GM23338 (cell line): Measurements from ENCODE around the gene CPAMD8. TPM values are rescaled to one million over a fixed set of nuclear protein-coding genes. Genes with fewer than 3 reads are reported as not detected.
"Not testable (repeated sequence)": the region's sequence is repeated elsewhere in the genome, so short reads cannot be mapped to it uniquely, and the experiment has no call there.

Experiments used
- ATAC-seq: fragments of 200-7000 bp; cut with Tn5 transposase; 3 replicates; pipeline ENCODE4 v1.9.1; 2020
- DNase-seq: peaks from one replicate; pipeline ENCODE4 v3.0.0-alpha.2; 2015; ENCODE audit warnings: low spot score
- H2AFZ ChIP-seq: fragments of 200-600 bp; sonication (generic); 2 replicates; pipeline ENCODE4 v1.8.0; 2016; ENCODE audit warnings: antibody characterized with exemption, mild to moderate bottlenecking, moderate library complexity
- H3F3A ChIP-seq: fragments of 200-600 bp; sonication (generic); replicated peaks from 2 replicates; pipeline ENCODE4 v1.8.0; 2017; ENCODE audit warnings: antibody characterized with exemption, mixed run types, low read depth
- H3K27ac ChIP-seq: fragments of 200-600 bp; sonication (generic); 2 replicates; pipeline ENCODE4 v1.6.1; 2016; ENCODE audit warnings: low read depth
- H3K27me3 ChIP-seq: fragments of 200-600 bp; sonication (generic); 2 replicates; pipeline ENCODE4 v1.8.0; 2016; ENCODE audit warnings: mild to moderate bottlenecking, mixed run types, moderate library complexity; ENCODE audit not compliant: insufficient read depth
- H3K36me3 ChIP-seq: fragments of 200-600 bp; sonication (generic); 2 replicates; pipeline ENCODE4 v1.8.0; 2016; ENCODE audit warnings: mild to moderate bottlenecking; ENCODE audit not compliant: insufficient read depth
- H3K4me1 ChIP-seq: fragments of 200-600 bp; sonication (generic); 2 replicates; pipeline ENCODE4 v1.8.0; 2016; ENCODE audit warnings: mild to moderate bottlenecking, moderate library complexity; ENCODE audit not compliant: insufficient read depth
- H3K4me2 ChIP-seq: fragments of 200-600 bp; sonication (generic); 2 replicates; pipeline ENCODE4 v1.7.1; 2017; ENCODE audit warnings: mixed run types
- H3K4me3 ChIP-seq: fragments of 200-600 bp; sonication (generic); 2 replicates; pipeline ENCODE4 v1.6.1; 2016; ENCODE audit warnings: mixed run types
- H3K79me2 ChIP-seq: fragments of 200-600 bp; sonication (generic); replicated peaks from 2 replicates; pipeline ENCODE4 v1.8.0; 2017; ENCODE audit warnings: mild to moderate bottlenecking; ENCODE audit not compliant: insufficient read depth
- H3K9me2 ChIP-seq: fragments of 200-600 bp; sonication (generic); 2 replicates; pipeline ENCODE4 v1.8.0; 2017; ENCODE audit not compliant: insufficient read depth
- H4K20me1 ChIP-seq: fragments of 200-600 bp; sonication (generic); replicated peaks from 2 replicates; pipeline ENCODE4 v1.8.0; 2017; ENCODE audit warnings: mild to moderate bottlenecking; ENCODE audit not compliant: insufficient read depth
- H3K27ac Mint-ChIP-seq: 2 replicates; pipeline ENCODE4 v1.8.0; 2020; ENCODE audit warnings: inconsistent platforms, mild to moderate bottlenecking, moderate library complexity, mixed read lengths
- H3K27me3 Mint-ChIP-seq: 3 replicates; pipeline ENCODE4 v1.8.0; 2022; ENCODE audit warnings: low read depth, mild to moderate bottlenecking, moderate library complexity, mixed read lengths, inconsistent platforms; ENCODE audit not compliant: insufficient read depth, poor library complexity
- H3K36me3 Mint-ChIP-seq: 3 replicates; pipeline ENCODE4 v1.8.0; 2021; ENCODE audit warnings: low read depth, mild to moderate bottlenecking, inconsistent platforms, moderate library complexity, mixed read lengths
- H3K4me1 Mint-ChIP-seq: 3 replicates; pipeline ENCODE4 v1.8.0; 2020; ENCODE audit warnings: mild to moderate bottlenecking, inconsistent platforms, mixed read lengths
- H3K4me3 Mint-ChIP-seq: 3 replicates; pipeline ENCODE4 v1.8.0; 2021; ENCODE audit warnings: moderate library complexity, mild to moderate bottlenecking, inconsistent platforms, mixed read lengths
- H3K9me3 Mint-ChIP-seq: 3 replicates; pipeline ENCODE4 v1.8.0; 2020; ENCODE audit warnings: moderate library complexity, mild to moderate bottlenecking, inconsistent platforms, mixed read lengths
- EZH2phosphoT487 ChIP-seq: fragments of 200-600 bp; sonication (generic); IDR thresholded peaks from one replicate; pipeline ENCODE4 v1.8.1; 2018; ENCODE audit warnings: antibody characterized with exemption; ENCODE audit not compliant: unreplicated experiment
- ZNF331 ChIP-seq: fragments of 250-450 bp; sonication (Bioruptor Pico); IDR thresholded peaks from 2 replicates; pipeline ENCODE4 v1.5.0; 2020; ENCODE audit warnings: low read depth, mild to moderate bottlenecking, moderate library complexity
- polyA plus RNA-seq: library from polyadenylated mRNA; unstranded; fragments of >200 nt; fragmentation: Nextera tagmentation; extraction: Ambion mirVana; gene quantifications from 2 replicates; pipeline ENCODE4 v1.2.1, GENCODE V29; 2016
- total RNA-seq: library from RNA; depleted of rRNA; stranded (reverse); fragments of >200 nt; shearing (Covaris generic); gene quantifications from 2 replicates; pipeline ENCODE4 v1.2.3, GENCODE V29; 2014
- TF ChIP-seq, protein P1 (sequence below), 2 experiments: fragments of 200-600 bp in 1 of 2; sonication (generic) in 1 of 2; conservative IDR thresholded peaks; 2 replicates each; pipeline versions ENCODE4 v1.5.1 to v1.6.1; 2016 to 2017; ENCODE audit warnings: antibody characterized with exemption in 2 of 2, low read depth in 2 of 2, mild to moderate bottlenecking in 2 of 2, moderate library complexity in 1 of 2

CPAMD8 gene
- total and polyA plus RNA-seq, 2 experiments from 2014 or later = 4.4 to 11.8 TPM

DNA sequence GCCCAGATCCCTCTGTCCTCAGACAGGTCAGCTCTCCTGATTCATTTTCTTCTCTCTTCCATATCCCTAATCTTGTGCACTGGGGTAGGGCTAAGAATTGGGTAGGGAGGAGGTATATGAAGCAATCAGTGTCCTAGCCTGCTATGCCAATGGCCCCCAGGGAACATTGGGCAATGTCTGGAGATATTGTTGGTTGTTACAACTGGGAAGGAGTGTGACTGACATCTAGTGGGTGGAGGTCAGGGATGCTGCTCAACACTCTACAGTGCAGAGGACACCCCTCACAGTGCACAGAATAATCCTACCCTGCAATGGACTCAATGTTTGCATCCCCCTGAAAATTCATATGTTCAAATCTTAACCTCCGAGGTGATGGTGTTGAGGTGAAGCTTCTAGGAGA, 57.5 kb downstream of the CPAMD8 start:
- H3K4me2 ChIP-seq = no peak overlapping the region
- no peak overlapping the region for H2AFZ ChIP-seq
- no peak overlapping the region for H3K27ac ChIP-seq
- peaks cover 7% of the 10 kb centered on the region for H3K27me3 Mint-ChIP-seq
- 0 out of 2 replicates have a peak, but pooled peaks cover 5% of the 10 kb centered on the region for H4K20me1 ChIP-seq
- H3K27me3 ChIP-seq = no peaks in the 10 kb centered on the region
- H3K4me1 ChIP-seq = no peaks in the 10 kb centered on the region
- peak; percentile 65 for ATAC-seq
- peak; percentile 28 for DNase-seq
- peaks cover 4% of the 10 kb centered on the region; the same call in 1 of the 2 replicates for H3K36me3 ChIP-seq
- TF ChIP-seq EZH2phosphoT487 (no peak), ZNF331 (CRISPR knock-in tag) (no peak)
- TF ChIP-seq, protein P1, sequence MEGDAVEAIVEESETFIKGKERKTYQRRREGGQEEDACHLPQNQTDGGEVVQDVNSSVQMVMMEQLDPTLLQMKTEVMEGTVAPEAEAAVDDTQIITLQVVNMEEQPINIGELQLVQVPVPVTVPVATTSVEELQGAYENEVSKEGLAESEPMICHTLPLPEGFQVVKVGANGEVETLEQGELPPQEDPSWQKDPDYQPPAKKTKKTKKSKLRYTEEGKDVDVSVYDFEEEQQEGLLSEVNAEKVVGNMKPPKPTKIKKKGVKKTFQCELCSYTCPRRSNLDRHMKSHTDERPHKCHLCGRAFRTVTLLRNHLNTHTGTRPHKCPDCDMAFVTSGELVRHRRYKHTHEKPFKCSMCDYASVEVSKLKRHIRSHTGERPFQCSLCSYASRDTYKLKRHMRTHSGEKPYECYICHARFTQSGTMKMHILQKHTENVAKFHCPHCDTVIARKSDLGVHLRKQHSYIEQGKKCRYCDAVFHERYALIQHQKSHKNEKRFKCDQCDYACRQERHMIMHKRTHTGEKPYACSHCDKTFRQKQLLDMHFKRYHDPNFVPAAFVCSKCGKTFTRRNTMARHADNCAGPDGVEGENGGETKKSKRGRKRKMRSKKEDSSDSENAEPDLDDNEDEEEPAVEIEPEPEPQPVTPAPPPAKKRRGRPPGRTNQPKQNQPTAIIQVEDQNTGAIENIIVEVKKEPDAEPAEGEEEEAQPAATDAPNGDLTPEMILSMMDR (conservative IDR thresholded peaks at IDR 0.05; ENCODE audit: low read depth in 2 of 2) = peak; percentile 24 to 56; a peak in 3 of 4 replicates
- no peaks in the 10 kb centered on the region for H3K4me1 Mint-ChIP-seq
- H3K9me3 Mint-ChIP-seq = peaks cover 20% of the 10 kb centered on the region
- H3K4me3 Mint-ChIP-seq = no peak overlapping the region
- H3K27ac Mint-ChIP-seq = no peak overlapping the region
- H3F3A ChIP-seq = no peaks in the 10 kb centered on the region
- H3K4me3 ChIP-seq = no peak overlapping the region
- no peaks in the 10 kb centered on the region for H3K9me2 ChIP-seq
- peaks cover 21% of the 10 kb centered on the region for H3K36me3 Mint-ChIP-seq
- no peaks in the 10 kb centered on the region for H3K79me2 ChIP-seq

DNA sequence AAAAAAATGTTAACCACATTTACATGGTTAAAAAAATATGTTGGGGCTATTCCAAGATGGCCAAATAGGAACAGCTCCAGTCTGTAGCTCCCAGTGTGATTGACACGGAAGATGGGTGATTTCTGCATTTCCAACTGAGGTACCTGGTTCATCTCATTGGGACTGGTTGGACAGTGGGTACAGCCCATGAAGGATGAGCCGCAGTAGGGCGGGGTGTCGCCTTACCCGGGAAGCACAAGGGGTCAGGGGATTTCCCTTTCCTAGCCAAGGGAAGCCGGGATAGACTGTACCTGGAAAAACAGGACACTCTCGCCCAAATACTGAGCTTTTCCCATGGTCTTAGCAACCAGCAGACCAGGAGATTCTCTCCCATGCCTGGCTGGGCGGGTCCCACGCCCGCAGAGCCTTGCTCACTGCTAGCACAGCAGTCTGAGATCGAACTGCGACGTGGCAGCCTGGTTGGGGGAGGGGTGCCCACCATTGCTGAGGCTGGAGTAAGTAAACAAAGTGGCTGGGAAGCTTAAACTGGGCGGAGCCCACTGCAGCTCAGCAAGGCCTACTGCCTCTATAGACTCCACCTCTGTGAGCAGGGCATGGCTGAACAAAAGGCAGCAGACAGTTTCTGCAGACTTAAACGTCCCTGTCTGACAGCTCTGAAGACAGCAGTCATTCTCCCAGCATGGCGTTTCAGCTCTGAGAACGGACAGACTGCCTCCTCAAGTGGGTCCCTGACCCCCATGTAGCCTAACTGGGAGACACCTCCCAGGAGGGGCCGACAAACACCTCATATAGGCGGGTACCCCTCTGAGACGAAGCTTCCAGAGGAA, 65.4 kb downstream of the CPAMD8 start:
- not testable (repeated sequence) for H3K27me3 Mint-ChIP-seq, H3F3A ChIP-seq, H3K4me3 ChIP-seq, H4K20me1 ChIP-seq, H3K9me2 ChIP-seq, H3K79me2 ChIP-seq, H3K4me3 Mint-ChIP-seq, H2AFZ ChIP-seq, H3K27ac ChIP-seq, H3K4me1 ChIP-seq, H3K27me3 ChIP-seq, H3K9me3 Mint-ChIP-seq, H3K36me3 ChIP-seq
- peaks cover 12% of the 10 kb centered on the region; the same call in 2 of the 3 replicates for H3K4me1 Mint-ChIP-seq
- H3K4me2 ChIP-seq = peak overlapping the region; percentile 64; the same call in 1 of the 2 replicates
- ATAC-seq = peak; percentile 82
- H3K27ac Mint-ChIP-seq = peak overlapping the region; percentile 43; the same call in 1 of the 2 replicates
- DNase-seq = peak; percentile 65
- H3K36me3 Mint-ChIP-seq = peaks cover 17% of the 10 kb centered on the region; the same call in 2 of the 3 replicates

DNA sequence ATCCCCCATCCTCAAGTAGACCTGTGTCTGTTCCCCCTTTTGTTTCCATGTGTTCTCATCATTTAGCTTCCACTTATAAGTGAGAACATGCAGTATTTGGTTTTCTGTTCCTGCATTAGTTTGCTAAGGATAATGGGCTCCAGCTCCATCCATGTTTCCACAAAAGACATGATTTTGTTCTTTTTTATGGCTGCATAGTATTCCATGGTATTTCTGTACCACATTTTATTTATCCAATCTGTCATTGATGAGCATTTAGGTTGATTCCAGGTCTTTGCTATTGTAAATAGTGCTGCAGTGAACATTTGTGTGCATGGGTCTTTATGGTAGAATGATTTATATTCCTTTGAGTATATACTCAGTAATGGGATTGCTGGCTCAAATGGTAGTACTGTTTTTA, 68.3 kb downstream of the CPAMD8 start:
- not testable (repeated sequence) for H3K27ac Mint-ChIP-seq, H3K4me1 ChIP-seq, H3K4me2 ChIP-seq, H3K27me3 ChIP-seq, H2AFZ ChIP-seq, H4K20me1 ChIP-seq, H3K79me2 ChIP-seq, H3K27me3 Mint-ChIP-seq, H3K9me2 ChIP-seq, DNase-seq, H3K36me3 ChIP-seq, H3K9me3 Mint-ChIP-seq, ATAC-seq, H3K27ac ChIP-seq, H3K4me3 ChIP-seq, H3F3A ChIP-seq, H3K4me3 Mint-ChIP-seq
- H3K36me3 Mint-ChIP-seq = peaks cover 16% of the 10 kb centered on the region; the same call in 2 of the 3 replicates
- peaks cover 12% of the 10 kb centered on the region; the same call in 2 of the 3 replicates for H3K4me1 Mint-ChIP-seq
